HG03520 (cell line): ENCODE measurements around the gene SLC38A3.
"Not testable (repeated sequence)": the region's sequence is repeated elsewhere in the genome, so short reads cannot be mapped to it uniquely, and the experiment has no call there.

ENCODE experiments used
- ATAC-seq: cut with Tn5 transposase; IDR thresholded peaks from one replicate; pipeline ENCODE4 v1.9.1; 2021; ENCODE audit warnings: mild to moderate bottlenecking, moderate library complexity; ENCODE audit not compliant: unreplicated experiment

The SLC38A3 gene

DNA sequence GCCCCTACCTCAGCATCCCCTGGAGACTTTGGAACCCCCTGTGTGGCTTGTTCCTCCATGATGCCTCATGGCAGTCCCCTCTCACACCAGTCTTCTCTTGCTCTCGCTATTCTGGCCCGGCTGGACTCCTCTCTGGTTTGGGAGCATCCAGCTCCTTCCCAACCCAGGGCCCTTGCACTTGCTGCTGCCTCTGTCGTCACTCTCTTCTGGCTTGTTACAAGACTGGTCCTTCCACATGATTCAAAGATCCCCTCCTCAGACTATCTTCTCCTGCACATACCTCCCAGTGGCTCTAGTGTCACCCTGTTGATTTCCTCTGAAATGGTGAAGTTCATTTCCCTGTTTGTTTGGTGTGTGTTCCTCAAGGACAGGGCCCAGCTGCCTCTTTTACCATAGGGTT, 24.4 kb downstream of the SLC38A3 start:
- no peak for ATAC-seq

GRCh38 chr3:50230104-50230793, 25.2 kb downstream of the SLC38A3 start:
- no peak for ATAC-seq

GRCh38 chr3:50230794-50231125, 25.7 kb downstream of the SLC38A3 start:
- ATAC-seq: no peak

GRCh38 chr3:50231581-50231980, 26.5 kb downstream of the SLC38A3 start:
- no peak for ATAC-seq

DNA sequence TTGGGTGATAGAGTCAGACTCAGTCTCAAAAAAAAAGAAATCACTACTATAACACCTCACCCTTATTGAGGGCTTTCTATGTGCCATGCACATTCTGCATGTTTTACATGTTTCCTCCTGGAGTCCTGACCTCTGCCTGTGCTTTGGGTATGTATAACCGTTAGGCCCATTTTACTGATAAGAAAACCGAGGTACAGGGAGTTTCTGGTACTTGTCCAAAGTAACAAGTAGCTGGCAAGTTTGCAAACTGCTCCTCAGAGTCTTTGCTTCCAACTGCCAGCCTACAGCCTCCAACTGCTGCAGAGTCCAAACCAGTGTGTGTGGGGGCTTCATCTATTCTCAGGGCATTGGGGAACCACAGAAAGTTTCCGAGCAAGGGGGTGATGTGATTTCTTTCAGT, 27.2 kb downstream of the SLC38A3 start:
- ATAC-seq: no peak

GRCh38 chr3:50233176-50233575, 28.1 kb downstream of the SLC38A3 start:
- ATAC-seq: no peak

DNA sequence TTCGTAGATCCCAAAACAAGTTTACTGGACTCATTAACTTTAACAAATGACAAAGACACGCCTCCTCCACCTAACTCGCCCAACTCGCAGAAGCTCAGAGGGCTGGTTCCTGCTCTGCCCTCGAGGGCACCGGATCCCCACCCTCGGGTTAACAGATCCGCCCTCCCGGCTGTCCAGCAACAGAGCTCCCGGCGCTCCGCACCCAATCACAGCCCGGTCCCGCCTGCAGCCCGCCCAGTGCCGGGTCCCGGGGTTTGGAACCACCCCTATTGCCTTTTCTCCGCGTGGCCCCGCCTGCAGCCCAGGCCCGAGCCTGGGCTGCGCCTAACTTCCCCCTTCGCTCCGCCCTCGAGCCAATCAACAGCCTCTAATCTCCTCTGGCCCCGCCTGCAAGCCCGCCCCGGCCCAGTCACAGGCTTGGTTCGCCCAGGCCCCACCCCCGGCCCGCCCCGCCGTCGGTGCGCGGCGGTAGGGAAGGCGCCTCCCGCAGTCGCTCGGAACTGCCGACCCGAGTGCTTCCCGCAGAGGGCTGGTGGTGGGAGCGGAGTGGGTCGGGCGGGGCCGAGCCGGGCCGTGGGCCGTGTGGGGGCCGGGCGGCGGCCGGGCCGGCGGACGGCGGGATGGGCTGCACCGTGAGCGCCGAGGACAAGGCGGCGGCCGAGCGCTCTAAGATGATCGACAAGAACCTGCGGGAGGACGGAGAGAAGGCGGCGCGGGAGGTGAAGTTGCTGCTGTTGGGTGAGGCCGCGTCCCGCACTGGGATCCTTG, 30.8 kb downstream of the SLC38A3 start, which contains the start of gene GNAI2:
Gene GNAI2 (plus strand): TSS at position 489 of the 768 bp plus-strand sequence. CDS start 132 bp downstream, at position 621.
- ATAC-seq: peak; percentile 92

DNA sequence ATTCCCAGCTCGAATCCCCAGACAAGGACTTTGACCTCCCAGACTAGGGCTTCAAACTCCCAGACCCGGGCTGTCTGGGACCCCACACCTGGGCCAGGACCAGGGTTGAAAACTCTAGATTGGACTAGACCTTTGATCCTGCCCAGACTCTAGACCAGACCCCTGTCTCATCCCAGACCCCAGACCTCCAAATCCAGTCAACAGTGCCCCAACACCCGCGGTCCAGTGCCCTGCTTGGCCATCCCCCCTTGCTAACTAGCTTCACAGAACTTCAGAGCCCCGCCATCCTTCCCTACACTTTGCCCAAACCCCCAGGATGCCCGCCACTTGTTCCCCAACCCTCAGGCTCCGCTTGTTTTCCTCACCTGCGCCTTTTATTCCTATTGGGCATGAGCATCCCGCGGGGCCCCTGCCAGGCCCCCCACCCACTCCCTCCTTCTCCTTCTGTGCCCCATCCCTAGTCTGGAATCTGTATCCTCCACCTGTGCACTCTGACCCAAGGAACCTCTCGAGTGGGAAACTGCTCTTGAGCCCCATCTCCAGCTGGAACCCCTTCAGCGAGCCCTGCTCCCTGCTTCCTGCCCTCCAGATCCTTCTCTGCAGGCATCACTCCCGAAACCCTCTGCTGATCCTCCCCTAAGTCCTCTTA, 31.5 kb downstream of the SLC38A3 start:
- no peak for ATAC-seq

DNA sequence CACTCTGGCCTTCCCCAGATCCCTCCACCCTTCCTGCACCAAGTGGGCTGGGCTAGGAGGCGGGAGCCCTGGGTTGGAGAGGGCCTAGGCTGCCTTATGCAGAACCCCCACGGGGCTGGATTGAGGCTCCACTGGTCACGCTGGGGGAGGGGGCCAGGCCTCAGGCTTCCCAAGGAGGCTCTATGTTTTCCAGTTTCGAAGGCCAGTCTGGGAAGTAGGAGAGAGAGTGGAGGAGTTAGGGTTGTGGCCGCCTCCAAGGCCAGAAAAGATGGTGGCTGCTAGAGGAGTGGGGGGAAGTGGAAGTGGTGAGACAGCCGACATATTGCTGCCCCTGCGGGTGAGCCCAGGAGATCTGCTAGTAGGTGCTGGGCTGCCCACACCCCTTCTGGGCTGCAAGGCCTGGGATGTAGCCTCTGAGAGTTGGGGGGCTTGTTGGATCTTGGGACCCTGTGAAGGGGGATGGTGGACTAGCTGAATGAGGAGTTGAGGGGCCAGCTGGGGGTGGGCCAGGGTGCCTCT, 32.1 kb downstream of the SLC38A3 start:
- ATAC-seq: no peak

DNA sequence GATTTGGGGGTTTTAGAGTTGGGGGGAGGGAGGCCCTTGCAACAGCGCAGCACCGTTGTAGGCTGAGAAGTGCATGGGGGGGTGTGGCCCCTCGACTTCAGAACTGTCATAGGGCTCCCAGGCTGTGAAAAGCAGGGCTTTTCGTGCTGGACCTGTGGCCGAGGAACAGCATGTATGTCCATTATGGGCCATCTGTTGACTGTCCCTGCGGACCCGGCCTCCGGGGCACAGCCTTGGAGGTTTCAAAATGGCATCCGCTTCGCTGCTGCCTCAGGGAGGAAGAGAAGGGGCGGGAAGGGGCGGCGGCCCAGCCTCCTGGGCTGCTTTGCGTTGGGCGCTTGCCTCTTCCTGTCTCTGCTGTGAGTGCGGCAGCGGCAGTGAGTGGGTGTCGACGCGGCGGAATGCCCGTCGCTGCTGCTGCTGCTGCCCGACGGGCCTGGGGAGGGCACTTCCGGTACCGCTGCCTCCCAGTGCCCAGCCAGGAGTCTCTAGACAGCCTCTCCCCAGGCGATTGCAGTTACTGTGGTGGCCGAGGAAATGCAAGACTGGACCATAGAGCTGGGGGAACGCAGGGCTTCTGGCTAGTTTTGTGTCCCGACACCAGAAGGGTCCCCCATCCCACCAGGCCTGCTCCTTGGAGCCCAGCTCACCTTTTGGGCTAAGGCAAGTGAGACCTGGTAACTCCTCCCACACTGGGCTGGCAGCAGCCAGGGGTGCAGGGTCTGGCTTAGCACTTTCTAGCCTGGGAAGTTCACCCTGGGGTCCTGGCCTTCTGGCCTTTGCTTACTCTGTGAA, 32.9 kb downstream of the SLC38A3 start:
- peak; percentile 21 for ATAC-seq

- no peak for ATAC-seq
Measured at GRCh38 chr3:50238549-50239026, 33.5 kb downstream of the SLC38A3 start.

DNA sequence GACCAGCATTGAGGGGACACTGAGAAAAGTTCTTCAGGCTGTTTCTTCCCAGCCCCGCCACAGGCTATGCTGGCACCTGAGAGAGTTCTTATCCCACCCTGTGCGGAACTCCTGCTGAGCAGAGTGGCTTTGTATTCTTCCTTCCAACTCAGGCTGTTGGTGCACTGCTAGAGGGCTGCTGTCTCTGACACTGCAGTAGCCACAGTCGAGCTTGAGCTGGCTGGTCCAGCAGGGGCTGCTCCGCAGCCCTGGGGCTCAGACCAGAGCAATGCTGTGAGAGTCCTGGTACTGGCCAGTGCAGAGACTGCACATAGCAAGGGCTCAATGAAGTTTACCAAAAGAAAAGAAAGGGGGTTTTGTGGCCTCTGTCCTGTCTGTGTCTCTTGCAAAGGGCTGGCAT, 34.6 kb downstream of the SLC38A3 start:
- ATAC-seq: no peak

DNA sequence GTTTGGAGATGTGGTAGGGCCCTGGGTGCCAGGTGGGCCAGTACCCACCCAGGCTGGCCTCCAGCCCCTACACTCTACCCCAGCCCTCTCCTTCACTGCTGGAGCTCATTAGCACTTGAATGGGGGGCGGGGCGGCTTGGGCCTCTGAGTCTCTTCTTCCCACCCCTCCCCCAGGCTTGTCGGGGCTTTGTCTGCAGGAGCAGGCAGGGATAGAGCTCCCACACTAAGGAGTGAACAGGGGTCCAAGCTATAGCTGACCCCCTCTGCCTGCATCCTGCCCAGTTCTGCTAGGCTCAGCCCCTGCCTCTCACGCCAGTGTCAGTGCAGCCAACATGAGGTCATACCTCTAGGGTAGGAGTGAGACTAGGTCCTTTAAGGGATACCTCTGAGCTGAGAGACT, 36.1 kb downstream of the SLC38A3 start:
- no peak for ATAC-seq

GRCh38 chr3:50241713-50242380, 36.8 kb downstream of the SLC38A3 start:
- no peak for ATAC-seq

DNA sequence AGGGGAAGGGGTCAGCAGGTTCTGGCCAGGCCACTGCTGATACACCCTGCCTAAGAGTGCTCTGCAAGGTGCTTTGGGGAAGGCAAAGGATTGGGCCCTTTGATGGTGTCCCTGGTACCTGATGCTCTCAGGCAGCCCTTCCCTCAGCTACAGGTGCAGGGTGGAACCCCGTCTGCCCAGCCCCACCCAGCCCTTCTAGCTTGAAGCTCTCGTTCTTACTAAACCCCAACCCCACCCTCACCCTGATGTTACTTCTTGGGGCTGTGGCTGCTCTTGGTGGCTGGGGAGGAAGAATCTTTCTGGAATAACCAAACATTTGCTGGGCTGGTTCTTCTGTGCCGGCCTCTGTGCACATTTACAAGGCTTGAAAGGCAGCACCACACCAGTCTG, 37.3 kb downstream of the SLC38A3 start:
- ATAC-seq: no peak

- ATAC-seq: no peak
Measured at GRCh38 chr3:50242851-50243542, 37.9 kb downstream of the SLC38A3 start.

DNA sequence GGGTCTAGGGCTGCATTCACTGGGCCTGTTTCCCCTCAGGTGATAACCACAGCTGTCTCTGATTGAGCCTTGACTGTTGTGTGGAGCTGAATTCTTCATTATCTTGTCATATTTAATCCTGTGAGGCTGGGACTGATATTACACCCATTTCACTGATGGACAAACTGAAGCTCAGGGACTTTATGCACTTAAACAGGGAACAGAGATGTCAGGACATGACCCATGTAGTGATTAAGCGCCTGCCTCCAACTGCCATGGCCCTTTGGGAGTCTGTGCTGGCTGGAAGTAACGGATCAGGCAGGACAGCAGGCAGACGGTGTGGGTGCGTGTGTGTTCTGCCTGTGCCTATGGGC, 38.4 kb downstream of the SLC38A3 start:
- no peak for ATAC-seq

GRCh38 chr3:50244813-50245212, 39.7 kb downstream of the SLC38A3 start:
- ATAC-seq: not testable (repeated sequence)

DNA sequence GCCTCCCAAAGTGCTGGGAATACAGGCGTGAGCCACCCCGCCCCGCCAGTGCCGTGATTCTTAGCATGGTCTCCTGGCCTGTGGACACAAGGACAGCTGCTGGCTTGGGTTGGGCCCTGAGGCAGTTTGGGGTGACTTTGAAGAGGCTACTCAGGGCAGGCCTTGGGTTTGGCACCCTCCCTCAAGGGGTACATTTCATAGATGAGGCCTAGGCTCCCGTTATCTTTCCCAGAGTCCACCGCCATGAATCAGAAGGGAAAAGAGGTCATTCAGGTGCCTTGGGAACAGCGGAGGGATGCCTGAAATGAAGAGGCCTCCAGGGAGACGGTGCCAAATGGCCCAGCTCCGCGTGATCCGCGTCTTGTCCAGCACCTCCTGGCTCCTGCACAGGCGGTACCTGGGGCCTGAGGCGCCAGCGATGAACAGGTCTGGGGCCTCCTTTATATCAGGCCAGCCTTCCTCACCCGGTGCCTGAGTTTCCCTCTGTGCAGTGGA, 40.2 kb downstream of the SLC38A3 start:
- ATAC-seq: no peak
